Measurements from ENCODE around the gene SNX8.

- TF ChIP-seq CTCF (IDR thresholded peaks at IDR 0.05) (no peak), EP300 (IDR thresholded peaks at IDR 0.05) (no peak), ESRRA (IDR thresholded peaks at IDR 0.05; ENCODE audit: borderline replicate concordance, low read length) (no peak), JUNB (IDR thresholded peaks at IDR 0.05) (no peak), USF2 (IDR thresholded peaks at IDR 0.05) (no peak)
Measured at GRCh38 chr7:2202901-2203765, 111.1 kb downstream of the SNX8 start.

Measured in A549 (cell line).